ENCODE measurements around the gene SAMD4B.
"Not testable (repeated sequence)": the region's sequence is repeated elsewhere in the genome, so short reads cannot be mapped to it uniquely, and the experiment has no call there.

The SAMD4B gene

GRCh38 chr19:39334444-39334976 is 7.7 kb upstream of the SAMD4B start:
- DNase-seq (ENCODE audit: low read depth in 3 of 3, low spot score in 1 of 3): no peak

- DNase-seq (ENCODE audit: low read depth in 3 of 3, low spot score in 1 of 3): no peak
Measured at GRCh38 chr19:39335168-39335548, 7.1 kb upstream of the SAMD4B start.

- DNase-seq (ENCODE audit: low read depth in 3 of 3, low spot score in 1 of 3): no peak
Measured at GRCh38 chr19:39336483-39336882, 5.7 kb upstream of the SAMD4B start.

GRCh38 chr19:39339674-39340073 is 2.5 kb upstream of the SAMD4B start:
- no peak for DNase-seq (ENCODE audit: low read depth in 3 of 3, low spot score in 1 of 3)

- DNase-seq (ENCODE audit: low read depth in 3 of 3, low spot score in 1 of 3): not testable (repeated sequence)
Measured at GRCh38 chr19:39340156-39340555, 2.1 kb upstream of the SAMD4B start.

GRCh38 chr19:39341129-39341718 is 997 bp upstream of the SAMD4B start:
- no peak for DNase-seq (ENCODE audit: low read depth in 3 of 3, low spot score in 1 of 3)

GRCh38 chr19:39342647-39343305 is 555 bp downstream of the SAMD4B start:
- no peak for DNase-seq (ENCODE audit: low read depth in 3 of 3, low spot score in 1 of 3)

GRCh38 chr19:39345956-39346355 is 3.7 kb downstream of the SAMD4B start:
- DNase-seq (ENCODE audit: low read depth in 3 of 3, low spot score in 1 of 3): no peak

- DNase-seq (ENCODE audit: low read depth in 3 of 3, low spot score in 1 of 3): no peak
Measured at GRCh38 chr19:39347332-39348164, 5.3 kb downstream of the SAMD4B start.

GRCh38 chr19:39349326-39349725 is 7.1 kb downstream of the SAMD4B start:
- DNase-seq (ENCODE audit: low read depth in 3 of 3, low spot score in 1 of 3): no peak

GRCh38 chr19:39350156-39350555 is 7.9 kb downstream of the SAMD4B start:
- no peak for DNase-seq (ENCODE audit: low read depth in 3 of 3, low spot score in 1 of 3)

- no peak for DNase-seq (ENCODE audit: low read depth in 3 of 3, low spot score in 1 of 3)
Measured at GRCh38 chr19:39351537-39352064, 9.4 kb downstream of the SAMD4B start.

GRCh38 chr19:39352381-39353255 is 10.4 kb downstream of the SAMD4B start:
- no peak for DNase-seq (ENCODE audit: low read depth in 3 of 3, low spot score in 1 of 3)

- DNase-seq (ENCODE audit: low read depth in 3 of 3, low spot score in 1 of 3): no peak
Measured at GRCh38 chr19:39355253-39355652, 13.0 kb downstream of the SAMD4B start.

GRCh38 chr19:39356073-39356472 is 13.9 kb downstream of the SAMD4B start:
- DNase-seq (ENCODE audit: low read depth in 3 of 3, low spot score in 1 of 3): no peak

- no peak for DNase-seq (ENCODE audit: low read depth in 3 of 3, low spot score in 1 of 3)
Measured at GRCh38 chr19:39356647-39357046, 14.4 kb downstream of the SAMD4B start.

GRCh38 chr19:39359026-39359425 is 16.8 kb downstream of the SAMD4B start:
- no peak for DNase-seq (ENCODE audit: low read depth in 3 of 3, low spot score in 1 of 3)

GRCh38 chr19:39360599-39360998 is 18.4 kb downstream of the SAMD4B start:
- no peak for DNase-seq (ENCODE audit: low read depth in 3 of 3, low spot score in 1 of 3)

- DNase-seq (ENCODE audit: low read depth in 3 of 3, low spot score in 1 of 3): no peak
Measured at GRCh38 chr19:39362682-39363657, 20.7 kb downstream of the SAMD4B start.
